Activated CD4-positive, alpha-beta memory T cell treated with anti-CD3 and anti-CD28 coated beads, Interleukin-2, amount 10 ng/mL, durations not matched to agents 7 days and 5 days (primary cell): ENCODE measurements around the gene MARVELD2. TPM values are rescaled to one million over a fixed set of nuclear protein-coding genes. Genes with fewer than 3 reads are reported as not detected.
"Not testable (repeated sequence)": the region's sequence is repeated elsewhere in the genome, so short reads cannot be mapped to it uniquely, and the experiment has no call there.

Source experiments
- CTCF ChIA-PET: fragments of 350-600 bp; sonication (Branson Sonifier 250); formaldehyde crosslinking; loops from one replicate; lab custom pipeline; 2021; ENCODE audit warnings: antibody characterized with exemption, inconsistent platforms; lab: Charles Lee
- POLR2A ChIA-PET: fragments of 350-600 bp; sonication (Branson Sonifier 250); formaldehyde crosslinking; loops from one replicate; lab custom pipeline; 2021; ENCODE audit warnings: antibody characterized with exemption; lab: Charles Lee
- DNase-seq: peaks from one replicate; pipeline ENCODE4 v3.0.0-alpha.2; 2020
- H3K27ac Mint-ChIP-seq: one replicate; pipeline ENCODE4 v1.8.0; 2021; ENCODE audit warnings: mild to moderate bottlenecking, mixed read lengths
- H3K27me3 Mint-ChIP-seq: one replicate; pipeline ENCODE4 v1.8.0; 2021; ENCODE audit warnings: mixed read lengths
- H3K36me3 Mint-ChIP-seq: one replicate; pipeline ENCODE4 v1.8.0; 2021; ENCODE audit warnings: low read depth, mixed read lengths
- H3K4me1 Mint-ChIP-seq: one replicate; pipeline ENCODE4 v1.8.0; 2021; ENCODE audit warnings: mixed read lengths
- H3K4me3 Mint-ChIP-seq: one replicate; pipeline ENCODE4 v1.8.0; 2021; ENCODE audit warnings: mild to moderate bottlenecking, mixed read lengths
- H3K9me3 Mint-ChIP-seq: one replicate; pipeline ENCODE4 v1.8.0; 2021; ENCODE audit warnings: mixed read lengths
- total RNA-seq, 2 experiments: library from RNA; stranded (reverse); gene quantifications; one replicate each; pipeline ENCODE4 v1.2.3, GENCODE V29; 2021

Gene MARVELD2, protein sequence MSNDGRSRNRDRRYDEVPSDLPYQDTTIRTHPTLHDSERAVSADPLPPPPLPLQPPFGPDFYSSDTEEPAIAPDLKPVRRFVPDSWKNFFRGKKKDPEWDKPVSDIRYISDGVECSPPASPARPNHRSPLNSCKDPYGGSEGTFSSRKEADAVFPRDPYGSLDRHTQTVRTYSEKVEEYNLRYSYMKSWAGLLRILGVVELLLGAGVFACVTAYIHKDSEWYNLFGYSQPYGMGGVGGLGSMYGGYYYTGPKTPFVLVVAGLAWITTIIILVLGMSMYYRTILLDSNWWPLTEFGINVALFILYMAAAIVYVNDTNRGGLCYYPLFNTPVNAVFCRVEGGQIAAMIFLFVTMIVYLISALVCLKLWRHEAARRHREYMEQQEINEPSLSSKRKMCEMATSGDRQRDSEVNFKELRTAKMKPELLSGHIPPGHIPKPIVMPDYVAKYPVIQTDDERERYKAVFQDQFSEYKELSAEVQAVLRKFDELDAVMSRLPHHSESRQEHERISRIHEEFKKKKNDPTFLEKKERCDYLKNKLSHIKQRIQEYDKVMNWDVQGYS
- under 1 TPM; 0.18 to 0.23 TPM for total RNA-seq

DNA sequence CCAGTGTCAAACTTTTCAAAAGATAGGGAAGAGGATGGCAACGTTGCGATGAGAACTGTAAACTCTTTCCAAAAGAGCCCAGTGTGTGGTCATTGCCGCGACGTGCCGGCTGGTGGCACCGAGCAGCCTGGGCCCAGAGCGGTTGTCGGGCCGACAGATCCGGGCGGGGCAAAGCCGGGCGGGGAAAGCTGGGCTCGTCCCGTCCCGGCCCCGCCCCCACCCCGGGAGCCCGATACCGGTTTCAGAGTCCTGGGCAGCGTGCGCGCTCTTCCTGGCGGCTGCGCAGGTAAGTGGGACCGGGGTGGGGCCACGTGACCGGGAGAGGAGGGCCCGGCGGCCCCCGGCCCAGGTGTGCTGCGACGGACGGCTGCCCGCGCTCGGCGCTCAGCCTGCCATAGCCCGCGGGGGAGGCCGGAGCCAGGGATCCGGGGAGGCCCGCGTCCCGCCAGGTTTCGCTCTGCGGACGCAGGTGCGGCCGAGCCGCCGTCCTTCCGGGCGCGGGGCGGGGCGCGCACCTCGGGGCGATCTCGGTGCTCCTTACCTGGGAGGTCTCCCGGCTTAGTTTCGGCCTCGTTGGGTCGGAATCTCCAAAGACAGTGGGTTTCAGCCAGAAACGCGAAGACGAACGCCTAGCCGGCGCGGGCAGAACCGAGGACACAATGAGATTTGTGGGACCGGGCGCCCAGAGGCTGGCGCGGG, at the start of gene MARVELD2:
Gene MARVELD2 (plus strand): TSS at position 232 of the 699 bp plus-strand sequence. CDS start 4,270 bp downstream, outside the sequence.
- Mint-ChIP-seq H3K27ac (no peak within 1 kb of the TSS), H3K36me3 (peaks cover 22% of the 10 kb centered on the region), H3K27me3 (no peaks in the 10 kb centered on the region), H3K4me3 (peak within 1 kb of the TSS; percentile 57), H3K9me3 (no peaks in the 10 kb centered on the region), H3K4me1 (peaks cover 6% of the 10 kb centered on the region)
- ChIA-PET POLR2A (no interaction called here), CTCF (no interaction called here)
- peak; percentile 41 for DNase-seq

DNA sequence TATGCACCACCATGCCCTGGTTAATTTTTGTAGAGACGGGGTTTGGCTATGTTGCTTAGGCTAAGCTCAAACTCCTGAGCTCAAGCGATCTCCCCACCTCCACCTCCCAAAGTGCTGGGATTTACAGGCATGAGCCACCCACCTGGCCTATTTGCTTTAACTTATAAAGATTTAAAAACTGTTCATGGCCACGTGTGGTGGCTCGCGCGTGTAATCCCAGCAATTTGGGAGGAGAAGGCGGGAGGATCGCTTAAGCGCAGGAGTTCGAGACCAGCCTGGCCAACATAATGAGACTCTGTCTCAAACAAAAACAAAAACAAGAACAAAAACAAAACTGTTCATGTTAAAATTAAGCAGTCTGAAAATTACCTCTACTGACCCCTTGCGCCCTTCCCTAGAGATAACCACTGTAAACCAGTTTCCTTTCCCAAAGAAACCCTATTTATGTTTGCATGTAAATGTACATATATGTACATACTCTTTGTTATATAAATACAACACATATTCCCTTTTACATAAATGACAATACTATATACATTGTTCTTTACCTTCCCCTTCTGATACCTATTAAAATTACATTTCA, 47.1 kb upstream of the MARVELD2 start:
- Mint-ChIP-seq H3K36me3 (peaks cover 43% of the 10 kb centered on the region), H3K27ac (peak overlapping the region; percentile 95), H3K4me3 (peak overlapping the region; percentile 97), H3K4me1 (peaks cover 43% of the 10 kb centered on the region), H3K9me3 (no peaks in the 10 kb centered on the region), H3K27me3 (no peaks in the 10 kb centered on the region)
- DNase-seq = no peak
- POLR2A ChIA-PET = interaction anchor here (1.6 kb wide), 1 partner anchor 178 kb away, joined by 4 read pairs; the partner anchor contains the start of gene CENPH
- CTCF ChIA-PET = interaction anchor here (0.9 to 3.2 kb wide), 4 partner anchors 31 to 324 kb away, joined by 3 to 15 read pairs (median 6); partner anchors contain the start of genes CCDC125 and SLC30A5

DNA sequence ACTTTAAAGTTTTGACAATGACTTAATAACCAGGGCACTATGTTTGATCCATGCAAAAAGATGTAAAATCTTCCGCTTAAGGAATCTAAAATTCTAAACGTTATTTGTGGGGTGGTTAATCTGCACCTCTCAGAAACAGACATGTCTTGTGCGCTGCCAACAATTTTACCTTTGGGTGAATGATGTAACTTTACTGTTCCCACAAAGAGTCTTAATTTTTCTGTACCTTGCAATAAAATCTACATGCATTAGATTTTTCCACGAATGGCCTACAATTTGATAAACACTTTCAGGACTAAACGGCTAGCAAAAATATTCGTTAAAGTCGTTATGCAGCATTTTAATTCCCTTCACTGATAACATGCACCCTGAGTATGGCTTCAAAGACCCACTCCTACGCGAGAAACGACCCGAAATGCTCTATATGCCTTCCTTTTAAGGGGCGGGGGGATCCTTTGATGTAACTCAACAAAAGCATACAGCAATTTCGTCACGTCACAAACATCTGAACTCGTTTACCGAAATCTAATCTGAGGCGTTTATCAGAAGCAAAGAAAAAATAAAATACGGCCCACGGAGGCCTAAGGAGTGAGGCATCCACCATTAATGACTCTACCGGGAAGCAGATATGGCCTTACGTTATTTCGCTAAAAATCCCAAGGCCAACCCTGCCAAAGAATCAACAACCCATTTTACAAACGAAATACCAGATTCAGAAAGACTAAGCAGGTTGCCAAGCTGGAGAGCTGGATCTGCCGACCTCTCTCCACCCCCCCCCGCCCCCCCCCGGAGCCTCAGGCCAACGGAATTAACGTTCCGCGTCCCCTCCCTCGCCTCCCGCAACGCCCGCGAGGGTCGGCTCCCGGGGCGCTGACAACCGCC, 46.2 kb upstream of the MARVELD2 start:
- ChIA-PET CTCF (interaction anchor here (1.1 to 3.2 kb wide), 3 partner anchors 34 to 275 kb away, joined by 5 to 15 read pairs (median 6); partner anchors contain the start of genes CCDC125 and SLC30A5), POLR2A (interaction anchor here (1.4 to 2.4 kb wide), 4 partner anchors 17 to 179 kb away, joined by 3 to 9 read pairs (median 5); partner anchors contain the start of genes CCDC125 and CENPH)
- no peak for DNase-seq
- H3K27me3 Mint-ChIP-seq = no peaks in the 10 kb centered on the region
- H3K4me3 Mint-ChIP-seq = peak overlapping the region; percentile 97
- peaks cover 44% of the 10 kb centered on the region for H3K4me1 Mint-ChIP-seq
- H3K27ac Mint-ChIP-seq = peak overlapping the region; percentile 95
- H3K9me3 Mint-ChIP-seq = no peaks in the 10 kb centered on the region
- peaks cover 38% of the 10 kb centered on the region for H3K36me3 Mint-ChIP-seq

DNA sequence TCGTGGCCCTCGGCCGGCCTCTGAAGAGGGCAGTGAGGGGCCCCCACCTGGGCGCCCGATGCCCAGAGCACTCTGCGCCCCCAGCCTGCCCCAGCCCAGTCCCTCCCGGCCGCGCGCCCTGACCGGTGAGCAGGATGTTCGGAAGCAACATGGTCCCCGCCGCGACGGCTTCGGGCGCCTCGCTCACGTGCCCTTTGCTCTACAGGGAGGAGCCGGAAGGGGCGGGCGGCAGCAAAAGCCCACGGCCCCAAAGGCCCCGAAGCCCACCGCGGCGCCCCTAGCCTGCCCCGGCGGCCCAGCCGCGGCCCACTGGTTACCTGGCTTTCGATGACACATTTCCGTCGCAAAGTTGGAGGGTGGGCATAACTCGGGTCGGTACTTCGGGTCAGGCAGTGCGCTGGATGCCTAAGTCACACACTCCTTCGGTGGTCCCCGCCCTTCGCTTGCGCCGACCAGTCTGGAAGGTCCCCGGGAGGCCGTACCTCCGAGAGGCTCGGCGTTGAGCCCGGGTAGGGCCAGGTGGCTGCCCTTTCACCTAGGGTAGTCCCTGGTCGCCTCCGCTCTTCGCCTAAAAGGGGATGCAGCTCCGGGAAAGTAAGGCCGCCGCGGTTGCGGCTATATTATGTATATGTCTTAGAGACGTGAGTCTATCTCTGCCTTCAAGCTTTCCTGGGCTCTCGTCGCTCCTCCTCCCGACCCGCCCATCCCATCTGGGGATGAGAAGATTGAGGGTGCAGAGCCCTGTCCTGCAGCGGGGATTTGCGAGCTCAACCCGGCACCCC, 45.4 kb upstream of the MARVELD2 start, which contains the start of the genes AK6, RAD17 and TAF9:
Gene AK6 (minus strand): TSS at position 181 of the 782 bp plus-strand sequence. CDS start 30 bp downstream, at position 151.
Gene RAD17 (plus strand): TSS at position 479 of the 782 bp plus-strand sequence. CDS start 2,391 bp downstream, outside the sequence.
Gene TAF9 (minus strand): TSS at position 181 of the 782 bp plus-strand sequence. CDS start 3,783 bp downstream, outside the sequence.
- ChIA-PET CTCF (interaction anchor here (1.7 to 2.0 kb wide), 2 partner anchors 34 to 276 kb away, joined by 6 to 8 read pairs; partner anchors contain the start of gene SLC30A5), POLR2A (interaction anchor here (0.7 to 2.4 kb wide), 11 partner anchors 10 to 326 kb away, joined by 3 to 9 read pairs (median 5); partner anchors contain the start of genes CCDC125, CCNB1 and SLC30A5)
- Mint-ChIP-seq H3K27ac (peak within 1 kb of the TSS; percentile 95), H3K4me1 (peaks cover 45% of the 10 kb centered on the region), H3K4me3 (peak within 1 kb of the TSS; percentile 97), H3K36me3 (peaks cover 35% of the 10 kb centered on the region), H3K9me3 (no peaks in the 10 kb centered on the region), H3K27me3 (no peaks in the 10 kb centered on the region)
- peak; percentile 91 for DNase-seq

DNA sequence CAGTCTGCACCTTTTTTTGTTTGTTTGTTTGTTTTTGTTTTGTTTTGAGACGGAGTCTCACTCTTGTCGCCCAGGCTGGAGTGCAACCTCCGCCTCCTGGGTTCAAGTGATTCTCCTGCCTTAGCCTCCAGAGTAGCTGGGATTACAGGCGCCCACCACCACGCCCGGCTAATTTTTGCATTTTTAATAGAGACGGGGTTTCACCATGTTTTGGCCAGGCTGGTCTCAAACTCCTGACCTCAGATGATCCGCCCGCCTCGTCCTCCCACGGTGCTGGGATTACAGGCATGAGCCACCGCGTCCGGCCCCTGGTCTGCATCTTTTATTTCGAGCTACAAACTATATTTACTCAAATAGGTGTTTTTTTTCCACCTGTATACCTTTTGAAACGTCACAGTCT, 44.6 kb upstream of the MARVELD2 start:
- H3K36me3 Mint-ChIP-seq = peaks cover 33% of the 10 kb centered on the region
- peak overlapping the region; percentile 94 for H3K27ac Mint-ChIP-seq
- H3K9me3 Mint-ChIP-seq, H3K27me3 Mint-ChIP-seq, DNase-seq: not testable (repeated sequence)
- CTCF ChIA-PET = interaction anchor here (1.7 to 2.0 kb wide), 2 partner anchors 35 to 277 kb away, joined by 6 to 8 read pairs; partner anchors contain the start of gene SLC30A5
- POLR2A ChIA-PET = interaction anchor here (0.6 to 2.4 kb wide), 10 partner anchors 9 to 327 kb away, joined by 3 to 9 read pairs (median 6); partner anchors contain the start of genes CCDC125, CCNB1 and SLC30A5
- H3K4me1 Mint-ChIP-seq = peaks cover 40% of the 10 kb centered on the region
- H3K4me3 Mint-ChIP-seq = peak overlapping the region; percentile 97

DNA sequence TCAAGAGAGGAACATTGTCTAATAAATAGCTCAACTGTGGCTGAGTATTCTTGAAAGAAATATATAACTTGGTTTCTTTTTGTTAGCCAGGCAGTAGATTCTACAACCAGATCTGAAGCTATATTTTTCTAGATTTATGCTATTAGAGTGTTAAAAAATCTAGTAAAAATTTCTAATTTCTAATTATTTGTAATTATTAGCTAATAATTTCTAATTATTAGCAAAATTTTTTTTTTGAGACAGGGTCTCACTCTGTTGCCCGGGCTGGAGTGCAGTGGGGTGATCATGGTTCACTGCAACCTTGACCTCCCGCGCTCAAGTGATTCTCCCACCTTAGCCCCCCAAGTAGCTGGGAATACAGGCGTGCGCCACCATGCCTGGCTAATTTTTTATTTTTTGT, 42.5 kb upstream of the MARVELD2 start:
- Mint-ChIP-seq H3K4me1 (peaks cover 29% of the 10 kb centered on the region), H3K27ac (no peak overlapping the region), H3K27me3 (no peaks in the 10 kb centered on the region), H3K4me3 (no peak overlapping the region), H3K36me3 (peaks cover 31% of the 10 kb centered on the region), H3K9me3 (no peaks in the 10 kb centered on the region)
- CTCF ChIA-PET = interaction anchor here (0.7 to 2.2 kb wide), 2 partner anchors 182 to 279 kb away, joined by 3 to 12 read pairs; partner anchors contain the start of gene SLC30A5
- POLR2A ChIA-PET = interaction anchor here (0.9 to 2.2 kb wide), 4 partner anchors 9 to 328 kb away, joined by 3 to 10 read pairs (median 4); partner anchors contain the start of gene SLC30A5
- no peak for DNase-seq

DNA sequence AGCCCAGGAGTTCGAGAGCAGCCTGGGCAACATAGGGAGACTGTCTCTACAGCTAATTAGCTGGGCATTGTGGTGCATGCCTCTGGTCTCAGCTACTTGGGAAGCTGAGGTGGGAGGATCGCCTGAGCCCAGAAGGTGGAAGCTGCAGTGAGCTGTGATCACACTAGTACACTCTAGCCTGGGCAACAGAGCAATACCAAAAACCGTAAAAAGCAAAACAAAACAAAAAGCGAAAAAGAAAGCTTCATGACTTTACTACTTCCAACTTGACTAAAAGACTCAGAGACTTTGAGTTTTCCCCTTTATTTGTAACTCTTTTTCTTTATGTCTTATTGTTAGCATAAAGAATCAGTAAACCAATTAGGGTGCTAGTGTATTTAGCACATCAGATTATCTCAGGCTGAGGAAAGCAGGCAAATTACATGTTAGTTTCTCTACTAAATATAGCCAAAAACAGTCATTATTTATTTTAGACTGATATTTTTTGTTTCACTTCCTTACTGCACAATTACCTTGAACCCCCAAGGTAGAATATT, 39.9 kb upstream of the MARVELD2 start:
- H3K27ac Mint-ChIP-seq = no peak overlapping the region
- CTCF ChIA-PET = no interaction called here
- POLR2A ChIA-PET = no interaction called here
- H3K36me3 Mint-ChIP-seq = peaks cover 23% of the 10 kb centered on the region
- no peak for DNase-seq
- H3K9me3 Mint-ChIP-seq = no peaks in the 10 kb centered on the region
- H3K27me3 Mint-ChIP-seq = no peaks in the 10 kb centered on the region
- H3K4me3 Mint-ChIP-seq = no peak overlapping the region
- peaks cover 18% of the 10 kb centered on the region for H3K4me1 Mint-ChIP-seq

DNA sequence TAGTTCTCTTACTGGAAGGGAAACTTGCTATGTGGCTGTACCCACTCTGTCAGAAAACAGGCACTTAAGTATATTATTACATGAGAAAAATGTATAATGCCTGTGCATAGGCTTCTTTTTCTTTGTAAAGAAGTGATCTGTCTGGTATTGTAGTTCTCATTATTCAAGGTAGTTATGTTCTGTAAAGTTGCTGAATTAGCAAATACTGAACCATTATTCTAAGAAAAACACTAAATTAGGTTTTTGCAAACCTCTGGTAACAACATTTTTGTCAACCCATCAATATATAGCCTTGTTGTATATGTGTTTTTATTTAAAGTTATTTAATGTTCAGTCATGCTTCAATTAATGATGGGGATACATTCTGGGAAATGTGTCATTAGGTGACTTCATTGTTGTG, 36.5 kb upstream of the MARVELD2 start:
- ChIA-PET CTCF (no interaction called here), POLR2A (interaction anchor here (1.3 kb wide), 1 partner anchor 9 kb away, joined by 8 read pairs; the partner anchor contains the start of genes AK6, RAD17 and TAF9)
- Mint-ChIP-seq H3K27ac (no peak overlapping the region), H3K4me3 (no peak overlapping the region), H3K27me3 (no peaks in the 10 kb centered on the region), H3K36me3 (peaks cover 27% of the 10 kb centered on the region), H3K9me3 (no peaks in the 10 kb centered on the region), H3K4me1 (peaks cover 1% of the 10 kb centered on the region)
- no peak for DNase-seq

DNA sequence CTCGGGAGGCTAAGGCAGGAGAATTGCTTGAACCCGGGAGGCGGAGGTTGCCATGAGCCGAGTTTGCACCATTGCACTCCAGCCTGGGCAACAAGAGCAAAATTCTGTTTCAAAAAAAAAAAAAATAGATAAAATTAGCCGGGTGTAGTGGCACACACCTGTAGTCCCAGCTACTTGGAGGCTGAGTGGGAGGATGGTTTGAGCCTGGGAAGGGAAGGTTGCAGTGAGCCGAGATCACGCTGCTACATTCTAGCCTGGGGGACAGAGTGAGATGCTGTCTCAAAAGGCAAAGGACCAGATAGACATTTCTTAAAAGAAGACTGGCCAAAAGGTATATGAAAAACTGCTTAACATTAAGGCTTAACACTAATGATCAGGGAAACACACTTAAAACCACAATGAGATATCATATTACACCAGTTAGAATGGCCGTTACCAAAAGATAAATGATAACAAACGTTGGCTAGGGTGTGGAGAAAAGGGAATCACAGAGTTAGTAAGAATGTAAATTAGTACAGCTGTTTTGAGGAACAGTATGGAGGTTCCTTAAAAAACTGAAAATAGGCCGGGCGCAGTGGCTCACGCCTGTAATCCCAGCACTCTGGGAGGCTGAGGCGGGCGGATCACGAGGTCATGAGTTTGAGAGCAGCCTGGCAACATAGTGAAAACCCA, 10.1 kb upstream of the MARVELD2 start:
- Mint-ChIP-seq H3K9me3 (peaks cover 5% of the 10 kb centered on the region), H3K4me1 (no peaks in the 10 kb centered on the region), H3K27ac (no peak overlapping the region), H3K4me3 (no peak overlapping the region), H3K27me3 (no peaks in the 10 kb centered on the region), H3K36me3 (peaks cover 37% of the 10 kb centered on the region)
- ChIA-PET CTCF (no interaction called here), POLR2A (no interaction called here)
- DNase-seq = no peak

DNA sequence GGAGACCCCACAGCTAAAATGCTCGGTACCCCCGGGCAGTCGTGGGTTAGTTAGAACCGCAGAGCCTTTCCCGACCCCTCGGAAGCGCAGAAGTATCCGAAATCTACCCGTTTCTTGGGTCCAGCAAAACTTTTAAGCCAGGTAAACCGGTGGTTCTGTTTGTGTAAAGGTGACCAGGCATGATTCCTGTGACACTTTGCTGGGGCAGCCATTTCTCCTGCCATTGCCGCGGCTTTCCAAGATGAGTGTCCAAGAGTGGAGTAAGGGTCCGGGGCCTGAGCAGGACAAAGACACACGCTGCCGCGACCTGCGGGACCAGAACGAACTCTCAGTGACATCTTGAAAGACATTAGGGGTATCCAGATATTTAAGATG, 655 bp downstream of the MARVELD2 start:
- Mint-ChIP-seq H3K9me3 (no peaks in the 10 kb centered on the region), H3K36me3 (peaks cover 18% of the 10 kb centered on the region), H3K4me1 (peaks cover 6% of the 10 kb centered on the region), H3K4me3 (peak overlapping the region; percentile 57), H3K27ac (no peak overlapping the region), H3K27me3 (no peaks in the 10 kb centered on the region)
- ChIA-PET POLR2A (no interaction called here), CTCF (no interaction called here)
- no peak for DNase-seq
